Measurements from ENCODE around the gene SBF2.
"Not testable (repeated sequence)": the region's sequence is repeated elsewhere in the genome, so short reads cannot be mapped to it uniquely, and the experiment has no call there.

SBF2 gene

DNA sequence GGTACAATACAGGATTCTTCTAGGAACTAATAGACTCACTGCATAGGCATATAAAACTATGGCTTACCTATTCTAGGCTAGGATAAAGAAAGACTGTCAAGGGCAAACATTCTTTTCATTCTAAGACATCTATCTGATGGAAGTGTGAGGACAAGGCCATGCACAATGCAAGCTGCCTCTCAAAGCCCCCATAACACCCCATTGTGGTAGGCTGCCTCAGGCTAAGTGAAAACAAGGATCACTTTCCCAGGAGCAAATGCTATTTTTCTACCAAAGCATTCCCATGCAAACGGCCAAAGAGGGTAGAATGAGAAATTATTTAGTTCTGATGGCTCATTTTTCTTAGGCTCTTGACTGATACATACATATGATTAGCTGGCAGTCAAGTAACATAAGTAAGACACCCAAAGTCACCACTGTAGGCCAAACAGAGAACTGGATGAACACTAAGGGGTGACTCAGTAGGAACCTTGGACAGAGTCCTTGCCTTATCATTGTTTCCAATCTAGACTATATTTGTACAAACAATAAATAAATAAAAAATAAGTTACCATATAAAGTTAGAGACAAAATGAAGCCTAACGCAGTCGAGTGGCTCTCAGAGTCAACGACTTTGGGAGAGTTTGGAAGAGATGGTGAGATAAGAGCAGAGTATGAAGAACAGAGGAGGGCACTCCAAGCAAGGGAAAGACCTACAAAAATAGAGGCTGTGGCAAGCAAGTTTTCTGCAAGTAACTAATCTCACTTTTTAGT, 303.6 kb downstream of the SBF2 start:
- DNase-seq: peak; percentile 26

DNA sequence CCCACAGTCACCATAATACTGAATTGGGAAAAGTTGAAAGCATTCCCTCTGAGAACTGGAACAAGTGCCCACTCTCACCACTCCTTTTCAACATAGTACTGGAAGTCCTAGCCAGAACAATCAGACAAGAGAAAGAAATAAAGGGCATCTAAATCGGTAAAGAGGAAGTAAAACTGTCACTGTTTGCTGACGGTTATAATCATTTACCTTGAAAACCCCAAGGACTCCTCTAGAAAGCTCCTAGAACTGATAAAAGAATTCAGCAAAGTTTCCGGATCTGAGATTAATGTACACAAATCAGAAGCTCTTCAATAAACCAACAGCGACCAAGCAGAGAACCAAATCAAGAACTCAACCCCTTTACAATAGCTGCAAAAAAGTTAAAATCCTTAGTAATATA, 306.7 kb downstream of the SBF2 start:
- DNase-seq: not testable (repeated sequence)

DNA sequence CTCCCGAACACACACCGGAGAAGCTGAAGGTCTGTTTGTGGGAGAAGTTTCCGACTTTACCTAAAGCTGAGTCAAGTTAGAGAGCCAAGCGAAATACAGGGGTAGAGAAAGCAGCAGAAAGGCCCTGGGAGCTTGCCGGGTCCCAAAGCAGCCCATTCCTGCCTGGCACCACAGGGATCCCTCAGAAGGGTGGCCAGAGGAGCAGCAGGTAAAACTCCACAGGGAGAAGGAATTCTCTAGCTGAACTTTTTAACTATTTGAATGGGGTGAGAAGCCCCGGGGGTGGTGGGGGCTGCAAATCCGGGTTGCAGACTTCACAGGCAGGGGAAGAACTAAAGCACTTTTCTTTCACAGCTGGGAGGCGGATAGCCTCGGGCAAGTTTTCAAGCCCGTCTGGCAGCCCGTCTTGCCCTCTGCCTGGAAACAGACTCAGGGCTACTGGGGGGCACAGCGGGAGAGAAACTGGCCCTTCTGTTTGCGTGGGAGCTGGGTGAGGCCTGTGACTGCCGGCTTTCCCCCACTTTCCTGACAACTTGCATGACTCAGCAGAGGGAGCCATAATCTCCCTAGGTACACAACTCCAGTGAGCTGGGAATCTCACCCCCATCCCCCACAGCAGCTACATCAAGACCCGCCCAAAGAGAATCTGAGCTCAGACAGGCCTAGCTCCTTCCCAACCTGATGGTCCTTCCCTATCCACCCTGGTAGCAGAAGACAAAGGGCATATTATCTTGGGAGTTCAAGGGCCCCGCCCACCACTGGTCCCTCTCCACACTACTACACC, 311.0 kb downstream of the SBF2 start:
- peak; percentile 78 for DNase-seq

DNA sequence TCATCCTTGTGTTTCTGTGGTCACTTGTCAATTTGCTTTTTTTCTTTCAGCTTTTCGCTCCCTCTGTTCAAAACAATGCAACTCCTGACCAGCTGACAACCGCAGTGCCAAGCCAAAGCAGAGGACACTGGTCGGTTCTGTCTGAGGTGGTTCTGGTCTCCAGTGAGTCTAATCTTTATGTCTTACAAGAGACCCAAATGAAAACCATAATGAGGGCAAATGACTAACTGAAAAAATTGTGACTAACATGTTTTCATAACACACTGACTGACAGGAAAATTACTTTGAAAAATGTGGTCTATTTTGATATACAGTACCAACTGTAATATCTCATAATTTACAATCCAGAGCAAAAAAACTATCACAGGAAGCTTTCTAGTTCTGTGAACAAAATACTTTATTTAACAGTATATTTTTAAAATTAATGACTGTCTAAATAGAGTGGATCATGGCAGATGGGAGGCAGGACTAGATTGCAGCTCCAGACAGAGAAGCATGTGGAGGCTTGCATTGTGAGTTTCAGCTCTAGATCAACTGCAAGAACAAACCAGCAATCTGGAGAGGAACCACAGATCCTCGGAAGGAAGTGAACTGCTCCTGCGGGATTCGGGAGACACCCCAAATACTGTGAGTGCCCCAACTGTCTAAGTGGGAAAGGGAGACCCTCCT, 311.8 kb downstream of the SBF2 start:
- peak; percentile 67 for DNase-seq

DNA sequence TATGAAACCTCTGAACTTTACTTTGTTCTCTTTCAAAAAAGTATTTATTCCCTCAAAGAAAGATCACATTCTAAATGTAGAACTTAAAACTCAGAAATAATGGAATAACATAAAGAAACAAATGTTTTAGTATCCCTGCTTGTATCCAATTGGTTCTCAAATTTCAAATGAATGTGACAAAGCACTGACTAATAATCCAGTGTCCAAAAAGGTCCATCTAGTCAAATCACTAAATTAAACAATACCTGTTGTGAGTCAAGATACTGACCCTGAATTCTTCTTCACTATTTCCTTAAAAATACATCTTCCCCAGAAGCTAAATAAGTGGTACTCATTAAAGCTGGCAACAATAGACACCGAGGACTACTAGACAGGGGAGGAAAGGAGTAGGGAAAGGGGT, 313.1 kb downstream of the SBF2 start:
- no peak for DNase-seq

DNA sequence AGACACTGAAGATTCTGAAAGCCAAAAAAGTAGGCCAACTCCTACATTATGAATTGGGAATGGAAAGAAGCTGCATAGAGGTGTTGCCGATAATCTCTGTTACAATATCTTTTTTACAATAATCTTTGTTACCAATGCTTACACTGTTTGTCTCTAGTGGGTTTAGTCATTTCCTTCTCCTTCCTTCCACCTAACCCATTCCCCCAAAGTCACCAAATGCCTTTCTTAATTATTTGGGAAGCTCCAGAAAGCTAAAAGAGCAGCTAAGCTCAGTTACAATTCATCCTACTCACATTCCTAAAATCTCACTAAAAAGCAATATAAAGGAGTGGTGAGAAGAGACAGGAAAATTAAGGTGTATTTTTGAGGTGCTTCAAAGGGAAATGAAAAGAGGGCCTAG, 316.5 kb downstream of the SBF2 start:
- DNase-seq: no peak

DNA sequence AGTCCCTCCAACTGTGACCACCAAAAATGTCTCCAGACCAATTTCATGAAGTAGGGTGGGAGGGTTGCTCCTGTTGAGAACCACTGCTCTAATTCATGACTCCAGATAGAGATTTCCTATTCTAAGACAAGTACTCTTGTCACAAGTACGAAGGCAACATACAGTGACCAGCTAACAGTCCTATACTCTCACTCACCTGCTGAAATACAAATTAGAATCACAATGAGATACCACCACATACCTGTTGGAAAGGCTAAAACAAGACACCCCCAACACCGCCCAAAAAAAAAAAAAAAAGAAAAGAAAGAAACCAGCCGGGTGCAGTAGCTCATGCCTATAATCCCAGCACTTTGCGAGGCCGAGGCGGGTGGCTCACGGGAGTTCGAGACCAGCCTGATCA, 319.6 kb downstream of the SBF2 start:
- no peak for DNase-seq

DNA sequence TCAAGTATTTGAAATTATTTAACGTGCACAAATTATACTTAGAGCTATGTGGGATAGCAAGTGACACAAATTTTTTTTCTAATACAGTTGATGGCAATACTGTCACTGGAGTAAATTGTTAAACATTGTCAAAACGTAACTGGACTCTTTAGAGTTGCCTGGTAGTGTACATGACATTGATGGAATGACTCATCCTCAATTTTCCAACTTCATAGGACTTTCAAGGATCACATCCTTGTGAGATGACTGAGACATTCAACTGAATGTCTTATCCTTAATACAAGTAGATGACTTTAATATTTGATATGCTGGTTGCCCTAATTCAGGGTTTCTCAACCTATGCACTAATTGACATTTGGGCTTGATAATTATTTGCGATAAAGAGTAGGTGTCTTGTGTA, 320.1 kb downstream of the SBF2 start:
- peak; percentile 55 for DNase-seq

DNA sequence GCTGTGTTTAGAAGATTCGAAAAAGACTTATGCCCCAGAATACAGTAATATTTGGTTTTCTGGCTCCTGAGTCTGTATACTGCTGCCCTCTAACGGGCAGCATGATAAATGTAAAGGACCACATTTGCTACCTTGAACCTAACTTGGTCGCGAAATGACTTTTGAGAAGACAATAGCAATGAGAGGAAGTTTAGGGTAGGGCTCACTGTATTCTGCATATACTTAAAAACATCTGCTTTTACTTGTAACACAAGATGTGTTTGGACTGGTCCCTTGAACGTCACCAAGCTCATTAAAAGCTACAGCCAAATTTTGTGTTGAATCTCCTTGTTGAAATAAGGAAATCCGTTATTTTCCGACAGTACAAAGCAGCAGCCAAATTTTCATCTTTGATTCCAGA, 321.0 kb downstream of the SBF2 start:
- DNase-seq: peak; percentile 76

DNA sequence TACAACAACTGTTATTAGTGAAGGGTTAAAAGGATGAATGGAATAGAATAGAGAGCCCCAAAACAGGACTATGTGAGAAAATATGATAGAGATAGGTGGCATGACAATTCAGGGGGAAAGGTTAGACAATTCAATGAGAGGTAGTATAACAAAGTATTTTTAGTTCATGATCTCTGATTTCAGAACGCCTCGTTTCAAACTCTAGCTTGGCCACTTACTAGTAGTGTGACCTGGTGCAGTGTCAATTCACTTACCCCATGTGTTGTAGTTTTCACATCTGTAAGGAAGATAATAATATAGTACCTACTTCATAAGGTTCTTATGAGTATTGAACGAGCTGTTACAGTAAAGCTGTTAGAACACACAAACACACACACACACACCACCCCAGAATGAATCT, 322.1 kb downstream of the SBF2 start:
- DNase-seq: no peak

DNA sequence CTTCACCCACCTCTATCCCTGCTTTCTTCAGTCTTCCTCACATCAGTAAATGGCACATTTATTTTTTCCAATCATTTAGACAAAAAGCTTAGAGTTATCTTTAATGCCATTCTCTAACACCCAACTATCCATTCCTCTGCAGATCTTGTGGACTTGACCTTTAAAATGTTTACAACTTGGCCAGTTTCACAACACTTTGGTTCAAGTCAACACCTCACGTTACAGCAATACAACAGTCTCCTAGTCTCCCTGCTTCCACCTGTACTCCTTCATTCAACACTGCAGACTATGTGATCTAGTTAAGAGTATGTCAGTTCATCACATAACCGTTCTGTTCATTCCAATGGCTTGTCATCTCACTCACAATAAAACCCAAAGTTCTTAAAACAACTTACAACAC, 325.0 kb downstream of the SBF2 start:
- no peak for DNase-seq

DNA sequence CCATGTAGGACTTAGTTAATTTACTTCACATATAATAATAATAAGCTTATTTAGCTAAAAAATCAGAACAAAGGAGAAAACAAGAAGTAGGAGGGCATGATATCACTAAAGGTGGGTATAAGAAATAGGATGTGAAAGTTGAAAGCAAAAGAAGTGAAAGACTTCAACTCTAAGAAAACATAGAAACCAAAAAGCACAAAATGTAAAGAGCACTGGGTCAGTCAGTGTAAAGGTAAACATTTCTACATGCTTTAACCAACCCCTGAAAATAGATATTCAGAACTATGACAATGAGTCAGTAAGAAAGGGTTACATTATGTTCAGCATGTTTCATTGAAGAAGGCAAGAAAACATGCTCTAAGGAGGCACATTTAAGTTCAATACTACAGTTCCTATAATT, 331.3 kb downstream of the SBF2 start:
- no peak for DNase-seq

DNA sequence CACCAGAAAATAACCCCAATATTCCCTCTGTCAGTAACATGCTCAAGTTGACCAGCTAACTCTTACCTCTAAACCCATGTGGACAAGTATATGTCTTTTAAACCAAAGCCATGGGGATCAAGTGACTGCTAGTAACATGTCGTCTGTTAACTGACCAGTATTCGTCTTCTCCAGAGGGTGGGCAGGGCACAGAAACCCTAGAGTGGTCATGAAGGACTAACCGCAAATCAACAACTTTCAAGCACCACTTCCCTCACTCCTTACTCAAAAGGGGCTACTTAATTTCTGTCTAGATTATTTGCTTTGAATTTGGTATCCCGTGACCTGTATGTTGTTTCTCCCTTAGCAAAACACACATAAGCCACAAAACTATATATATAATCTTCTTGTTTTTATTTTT, 336.9 kb downstream of the SBF2 start:
- no peak for DNase-seq

DNA sequence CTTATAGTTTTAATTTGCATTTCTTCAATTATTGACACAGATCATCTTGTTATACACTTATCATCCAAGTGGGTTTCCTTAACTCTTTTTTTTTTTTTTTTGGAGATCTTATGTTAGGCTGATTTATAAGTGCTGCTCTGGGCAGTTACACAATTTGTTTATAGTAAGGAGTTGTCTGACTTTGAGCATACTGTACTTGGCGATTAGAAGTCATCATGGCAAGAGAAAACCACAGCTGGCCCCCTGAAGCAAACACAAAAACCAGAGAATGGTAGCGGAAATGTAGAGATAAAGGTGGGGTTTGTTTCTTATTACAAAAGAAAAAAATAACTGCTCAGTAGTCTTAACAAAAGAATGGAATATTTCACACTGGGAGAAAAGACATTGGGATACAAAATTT, 337.5 kb downstream of the SBF2 start:
- DNase-seq: no peak

DNA sequence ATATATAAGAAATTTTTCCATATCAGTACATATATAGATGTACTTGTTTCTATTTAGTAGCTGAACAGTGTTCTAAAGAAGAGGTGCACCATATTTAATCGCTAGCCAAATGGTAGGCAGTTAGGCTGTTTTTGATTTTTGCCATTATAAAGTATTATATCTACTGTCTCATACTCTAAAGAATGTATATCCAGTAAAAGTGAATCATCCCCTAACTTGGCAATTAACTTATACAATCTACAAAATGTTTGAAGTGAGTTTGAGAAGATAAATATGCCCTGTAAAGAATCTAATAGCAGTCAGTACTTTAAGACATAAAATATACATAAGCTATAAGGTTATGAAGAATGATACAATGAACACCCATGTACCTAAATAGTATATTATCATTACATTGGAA, 338.6 kb downstream of the SBF2 start:
- peak; percentile 64 for DNase-seq

DNA sequence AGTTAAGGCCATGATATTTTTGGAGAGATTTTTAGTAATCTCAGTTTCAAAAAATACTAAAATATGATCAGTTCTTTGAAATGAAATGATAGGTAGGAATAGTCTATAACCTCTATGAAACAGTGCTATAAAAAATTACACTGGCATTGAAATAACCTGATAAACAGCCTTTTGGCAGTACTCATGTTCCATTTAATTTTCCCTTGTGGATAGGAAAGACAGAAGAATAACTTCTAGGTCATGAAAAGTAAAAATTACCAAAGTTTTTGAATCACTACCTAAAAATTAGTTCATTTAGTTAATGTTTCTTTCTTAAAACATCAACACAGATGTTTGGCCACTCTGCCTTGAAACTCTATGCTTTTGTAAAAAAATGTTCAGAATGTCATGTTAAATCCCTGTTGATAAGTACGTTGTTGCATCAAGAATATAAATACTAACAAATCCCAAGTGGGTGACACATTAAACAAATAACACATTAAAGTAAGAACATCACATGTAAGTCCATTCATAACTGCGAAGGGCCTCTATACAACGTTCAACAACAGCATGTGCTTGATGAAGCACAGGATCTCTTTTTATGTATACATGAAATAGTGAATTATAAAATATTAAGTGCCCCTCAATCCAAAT, 339.9 kb downstream of the SBF2 start:
- DNase-seq: peak; percentile 40

DNA sequence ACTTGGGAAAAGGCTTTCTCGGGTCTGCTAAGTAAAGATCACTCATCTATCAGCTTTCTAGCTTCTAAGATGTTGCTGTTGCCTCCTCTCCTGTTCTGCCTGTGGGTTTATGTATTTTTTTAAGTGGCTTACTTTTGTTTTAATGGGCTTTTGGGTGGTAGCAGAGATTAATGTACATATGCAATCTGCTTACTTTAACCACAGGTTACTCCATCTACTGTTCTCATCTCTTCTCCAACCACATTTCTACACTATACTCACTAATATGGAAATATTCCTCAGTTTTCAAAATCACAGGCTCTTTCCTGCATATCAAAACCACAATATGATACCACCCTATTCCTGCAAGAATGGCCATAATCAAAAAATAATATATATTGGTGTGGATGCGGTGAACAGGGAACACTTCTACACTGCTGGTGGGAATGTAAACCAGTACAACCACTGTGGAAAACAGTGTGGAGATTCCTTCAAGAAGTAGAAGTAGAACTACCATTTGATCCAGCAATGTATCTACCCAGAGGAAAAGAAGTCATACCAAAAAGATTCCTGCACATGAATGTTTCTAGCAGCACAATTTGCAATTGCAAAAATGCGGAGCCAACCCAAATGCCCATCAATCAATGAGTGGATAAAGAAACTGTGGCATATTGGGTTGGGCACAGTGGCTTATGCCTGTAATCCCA, 341.4 kb downstream of the SBF2 start:
- DNase-seq: no peak

DNA sequence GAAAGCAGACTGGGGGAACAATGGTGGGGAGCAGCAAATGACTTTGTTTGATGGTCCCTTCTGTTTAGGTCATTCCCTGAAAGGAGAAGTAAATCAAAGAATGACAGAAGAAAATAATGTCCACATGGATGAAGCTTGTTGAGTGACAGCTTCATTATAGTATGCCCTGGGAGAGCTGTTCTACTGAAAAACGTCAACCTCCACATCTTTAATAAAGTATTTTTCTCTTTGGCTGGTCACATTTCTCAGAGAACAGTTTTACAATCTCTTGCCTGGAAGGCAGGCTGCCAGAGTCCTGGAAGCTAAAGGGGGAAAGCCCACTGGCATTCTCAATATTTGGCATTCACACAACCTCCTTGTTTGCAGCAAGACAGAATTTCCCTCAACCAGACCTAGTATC, 342.2 kb downstream of the SBF2 start:
- DNase-seq: peak; percentile 38

DNA sequence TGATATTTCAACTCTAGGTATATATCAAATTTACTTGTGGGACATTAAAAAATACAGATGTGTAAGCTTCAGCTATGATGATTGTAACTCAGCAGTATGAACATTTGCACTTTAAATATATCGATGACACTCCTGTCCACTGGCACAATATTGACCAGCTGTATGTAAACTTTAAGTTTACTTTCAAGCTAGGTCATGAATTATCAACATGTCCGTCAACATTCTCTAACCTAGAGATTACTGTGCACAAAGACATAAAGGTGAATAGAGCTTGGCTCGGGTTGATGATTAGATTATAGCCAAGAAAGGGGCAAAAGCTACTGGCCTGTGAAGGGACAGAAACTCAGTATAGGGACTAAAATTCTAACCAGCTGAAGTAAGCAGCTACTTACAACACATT, 343.6 kb downstream of the SBF2 start:
- no peak for DNase-seq

DNA sequence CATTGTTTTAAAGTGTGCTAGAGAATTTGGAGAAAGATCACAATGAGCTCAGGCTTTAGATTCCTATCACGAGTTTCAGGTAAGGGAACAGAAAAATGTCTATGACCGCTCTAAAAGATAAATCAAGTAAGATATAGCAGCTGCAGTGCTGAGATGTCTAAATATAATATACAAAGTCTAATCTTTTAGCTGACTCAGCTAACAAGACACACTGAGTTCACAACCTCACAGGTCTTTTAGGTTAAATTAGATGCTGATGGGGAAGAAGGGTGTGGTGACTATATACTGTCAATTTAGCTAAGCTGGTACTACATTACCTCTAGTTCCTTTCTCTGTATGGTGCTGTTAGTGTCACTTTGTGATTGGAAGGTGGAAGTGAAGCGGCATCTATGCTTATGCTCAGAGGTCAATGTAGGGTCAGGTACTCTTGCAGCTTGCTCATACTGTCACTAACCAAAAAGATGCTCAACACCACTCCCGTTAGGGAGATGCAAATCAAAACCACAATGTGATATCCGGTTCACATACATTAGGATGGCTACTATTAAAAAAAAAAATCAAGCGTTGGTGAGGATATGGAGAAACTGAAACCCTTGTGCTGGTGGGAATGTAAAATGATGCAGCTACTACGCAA, 346.7 kb downstream of the SBF2 start:
- DNase-seq: no peak

DNA sequence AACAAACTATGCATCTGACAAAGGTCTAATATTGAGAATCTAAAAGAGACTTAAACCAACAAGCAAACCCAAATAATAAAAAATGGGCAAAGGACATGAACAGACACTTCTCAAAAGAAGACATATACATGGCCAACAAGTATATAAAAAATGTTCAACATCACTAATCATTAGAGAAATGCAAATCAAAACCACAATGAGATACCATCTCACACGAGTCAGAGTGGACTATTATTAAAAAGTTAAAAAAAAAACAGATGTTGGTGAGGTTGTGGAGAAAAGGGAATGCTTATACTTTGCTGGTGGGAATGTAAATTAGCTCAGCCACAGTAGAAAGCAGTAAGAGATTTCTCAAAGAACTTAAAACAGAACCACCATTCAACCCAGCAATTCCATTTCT, 348.3 kb downstream of the SBF2 start:
- DNase-seq: peak; percentile 71

DNA sequence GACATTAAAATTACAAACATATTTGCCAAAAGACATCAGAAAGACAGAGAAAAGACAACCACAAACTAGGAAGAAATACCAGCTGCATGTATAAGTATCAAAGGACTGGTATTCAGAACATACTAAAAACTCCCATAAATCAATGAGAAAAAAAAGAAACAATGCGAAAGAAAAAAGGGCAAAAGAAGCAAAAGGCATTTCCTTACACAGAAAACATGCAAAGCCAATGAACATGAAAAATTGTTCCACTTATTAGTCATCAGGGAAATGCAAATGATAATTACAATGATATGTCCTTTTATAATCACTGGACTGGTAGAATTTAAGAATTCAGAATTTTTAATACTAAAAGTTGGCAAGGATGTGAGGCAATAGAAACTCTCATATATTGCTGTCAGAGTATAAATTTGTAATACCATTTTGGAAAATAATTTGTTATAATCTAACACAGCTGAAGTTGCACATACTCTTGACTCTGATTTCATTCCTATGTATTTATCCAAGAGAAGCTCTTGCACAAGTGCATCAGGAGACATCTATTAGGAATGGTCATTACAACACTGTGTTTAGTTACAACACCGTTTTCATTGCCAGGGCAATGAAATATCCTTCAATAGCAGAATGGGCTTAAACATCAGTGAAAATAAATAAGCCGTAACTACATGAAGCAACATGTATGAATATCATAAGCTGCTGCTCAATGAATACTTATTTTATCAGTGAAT, 350.5 kb downstream of the SBF2 start:
- peak; percentile 96 for DNase-seq

Data from fibroblast of skin of right quadriceps (primary cell).